AG04450 (cell line): Measurements from ENCODE around the gene SPATS2L. TPM values are rescaled to one million over a fixed set of nuclear protein-coding genes. Genes with fewer than 3 reads are reported as not detected.

Experiments used
- CTCF ChIA-PET: fragments of 300-600, 350-600 bp; formaldehyde crosslinking; extraction: SDS; loops from one replicate; lab custom pipeline; 2022; ENCODE audit warnings: antibody characterized with exemption, inconsistent platforms; lab: Charles Lee
- POLR2A ChIA-PET: fragments of 350-600 bp; formaldehyde crosslinking; extraction: SDS; loops from one replicate; lab custom pipeline; 2021; ENCODE audit warnings: antibody characterized with exemption, inconsistent platforms; lab: Yijun Ruan, JAX
- DNase-seq: peaks from one replicate; pipeline ENCODE4 v3.0.0-alpha.2; 2011; ENCODE audit warnings: low read depth, low spot score
- H3K27ac ChIP-seq: one replicate; pipeline ENCODE4 v1.5.1; 2012; ENCODE audit warnings: low read depth, low read length, control low read depth
- H3K27me3 ChIP-seq: one replicate; pipeline ENCODE4 v1.6.0; 2012; ENCODE audit warnings: low read length; ENCODE audit not compliant: control insufficient read depth, insufficient read depth
- H3K4me3 ChIP-seq: 2 replicates; pipeline ENCODE4 v1.5.1; 2011; ENCODE audit warnings: mild to moderate bottlenecking, low read depth, low read length, control low read depth
- H3K9me3 ChIP-seq: 2 replicates; pipeline ENCODE4 v1.5.1; 2012; ENCODE audit warnings: low read length; ENCODE audit not compliant: control insufficient read depth, insufficient read depth
- polyA plus RNA-seq: library from polyadenylated mRNA; depleted of rRNA; stranded (reverse); fragments of >200 nt; gene quantifications from 2 replicates; pipeline ENCODE4 v1.2.3, GENCODE V29; 2011
- TF ChIP-seq, protein P1 (sequence below): IDR thresholded peaks from 2 replicates; pipeline ENCODE4 v1.5.1; 2011; ENCODE audit warnings: low read depth, low read length, control low read depth, inconsistent platforms

SPATS2L gene
- polyA plus RNA-seq, 1 experiment = 361 TPM

- CTCF ChIA-PET = no interaction called here
- TF ChIP-seq, protein P1, sequence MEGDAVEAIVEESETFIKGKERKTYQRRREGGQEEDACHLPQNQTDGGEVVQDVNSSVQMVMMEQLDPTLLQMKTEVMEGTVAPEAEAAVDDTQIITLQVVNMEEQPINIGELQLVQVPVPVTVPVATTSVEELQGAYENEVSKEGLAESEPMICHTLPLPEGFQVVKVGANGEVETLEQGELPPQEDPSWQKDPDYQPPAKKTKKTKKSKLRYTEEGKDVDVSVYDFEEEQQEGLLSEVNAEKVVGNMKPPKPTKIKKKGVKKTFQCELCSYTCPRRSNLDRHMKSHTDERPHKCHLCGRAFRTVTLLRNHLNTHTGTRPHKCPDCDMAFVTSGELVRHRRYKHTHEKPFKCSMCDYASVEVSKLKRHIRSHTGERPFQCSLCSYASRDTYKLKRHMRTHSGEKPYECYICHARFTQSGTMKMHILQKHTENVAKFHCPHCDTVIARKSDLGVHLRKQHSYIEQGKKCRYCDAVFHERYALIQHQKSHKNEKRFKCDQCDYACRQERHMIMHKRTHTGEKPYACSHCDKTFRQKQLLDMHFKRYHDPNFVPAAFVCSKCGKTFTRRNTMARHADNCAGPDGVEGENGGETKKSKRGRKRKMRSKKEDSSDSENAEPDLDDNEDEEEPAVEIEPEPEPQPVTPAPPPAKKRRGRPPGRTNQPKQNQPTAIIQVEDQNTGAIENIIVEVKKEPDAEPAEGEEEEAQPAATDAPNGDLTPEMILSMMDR = no peak
- H3K9me3 ChIP-seq = peaks cover 4% of the 10 kb centered on the region; the same call in 1 of the 2 replicates
Measured at GRCh38 chr2:200488169-200488568, 181.7 kb downstream of the SPATS2L start.

DNA sequence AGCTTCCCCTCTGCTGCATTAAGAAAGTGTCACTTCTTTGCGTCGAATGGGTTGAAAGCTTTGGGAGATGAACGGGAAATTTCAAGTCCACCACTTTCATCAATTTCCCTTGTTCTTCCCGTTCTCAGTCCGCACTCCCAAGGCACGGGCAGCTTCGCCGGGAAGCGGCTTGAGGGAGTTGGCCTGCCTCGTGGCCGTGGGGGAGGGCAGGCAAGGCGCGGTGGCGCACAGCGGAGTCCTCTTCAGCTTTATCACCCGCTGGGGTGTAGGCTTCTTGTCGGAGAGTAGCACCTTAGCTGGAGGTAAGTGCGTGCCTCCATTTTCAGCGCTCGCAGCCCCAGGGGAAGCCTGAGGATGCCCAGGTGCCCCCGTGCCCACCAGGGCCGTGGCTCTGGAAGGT, 183.5 kb downstream of the SPATS2L start:
- peaks cover 4% of the 10 kb centered on the region; the same call in 1 of the 2 replicates for H3K9me3 ChIP-seq
- no peak overlapping the region for H3K27ac ChIP-seq
- no peak for DNase-seq
- TF ChIP-seq, protein P1 = no peak
- ChIA-PET CTCF (interaction anchor here (0.6 to 1.3 kb wide), 2 partner anchors 9 to 13 kb away, joined by 4 to 5 read pairs; no protein-coding TSS in a partner anchor), POLR2A (no interaction called here)
- no peak overlapping the region for H3K4me3 ChIP-seq
- no peaks in the 10 kb centered on the region for H3K27me3 ChIP-seq

More at GRCh38 chr2:200488169-200488568, 181.7 kb downstream of the SPATS2L start:
- Histone ChIP-seq H3K27me3 (no peaks in the 10 kb centered on the region), H3K27ac (no peak overlapping the region), H3K4me3 (no peak overlapping the region)
- DNase-seq = no peak
- POLR2A ChIA-PET = no interaction called here

DNA sequence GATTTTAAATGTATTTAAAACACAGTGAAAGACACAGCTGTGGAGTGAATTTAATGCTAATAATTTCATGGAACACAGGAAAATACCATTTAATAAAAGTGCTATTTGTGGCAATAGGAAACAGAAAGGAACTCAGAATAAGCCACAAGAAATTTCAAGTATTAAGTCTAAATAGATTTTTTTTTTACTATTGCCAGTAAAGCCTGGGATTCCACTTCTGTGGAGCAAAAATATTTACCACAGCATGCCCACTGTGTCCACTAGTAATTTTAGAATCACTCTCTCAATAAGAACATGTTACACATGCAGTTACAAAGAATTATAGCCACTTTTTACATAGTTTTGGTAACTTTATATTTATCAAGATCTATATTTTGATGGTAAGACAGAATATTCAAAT, 186.2 kb downstream of the SPATS2L start:
- DNase-seq = no peak
- TF ChIP-seq, protein P1 = no peak

DNA sequence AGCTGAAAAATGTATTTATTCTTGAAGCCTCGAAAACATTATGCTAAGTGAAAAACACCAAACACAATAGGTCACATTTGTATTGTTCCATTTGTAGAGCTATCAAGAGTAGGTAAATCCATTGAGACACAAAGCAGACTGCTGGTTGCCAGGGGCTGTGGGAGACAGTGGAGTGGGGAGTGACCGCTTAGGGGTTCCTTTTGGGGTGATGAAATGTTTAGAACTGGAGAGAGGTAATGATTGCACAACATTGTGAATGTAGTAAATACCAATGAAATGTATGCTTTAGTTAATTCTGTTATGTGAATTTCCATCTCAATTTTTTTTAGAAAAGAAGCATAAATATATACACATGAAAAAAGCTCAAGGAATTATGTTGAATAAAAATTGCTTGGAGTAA, 187.6 kb downstream of the SPATS2L start:
- Histone ChIP-seq H3K4me3 (no peak overlapping the region), H3K27ac (no peak overlapping the region), H3K27me3 (no peaks in the 10 kb centered on the region), H3K9me3 (peaks cover 4% of the 10 kb centered on the region; the same call in 1 of the 2 replicates)
- ChIA-PET POLR2A (interaction anchor here (1.4 kb wide), 1 partner anchor 16 kb away, joined by 3 read pairs; the partner anchor contains the start of gene KCTD18), CTCF (interaction anchor here (1.0 to 1.2 kb wide), 3 partner anchors 10 to 210 kb away, joined by 3 to 6 read pairs (median 4); partner anchors contain the start of gene KCTD18)
- TF ChIP-seq, protein P1 = no peak
- DNase-seq = no peak

More for the DNA sequence above, 186.2 kb downstream of the SPATS2L start:
- CTCF ChIA-PET = interaction anchor here (0.9 to 1.4 kb wide), 3 partner anchors 9 to 17 kb away, joined by 3 to 8 read pairs (median 4); partner anchors contain the start of gene KCTD18
- POLR2A ChIA-PET = no interaction called here
- Histone ChIP-seq H3K27ac (no peak overlapping the region), H3K4me3 (no peak overlapping the region), H3K9me3 (peaks cover 4% of the 10 kb centered on the region; the same call in 1 of the 2 replicates), H3K27me3 (no peaks in the 10 kb centered on the region)

GRCh38 chr2:200496696-200497095, 190.2 kb downstream of the SPATS2L start:
- CTCF ChIA-PET = interaction anchor here (1.5 kb wide), 1 partner anchor 13 kb away, joined by 4 read pairs; no protein-coding TSS in a partner anchor
- H3K27me3 ChIP-seq = no peaks in the 10 kb centered on the region
- H3K4me3 ChIP-seq = no peak overlapping the region
- H3K27ac ChIP-seq = no peak overlapping the region
- no peak for DNase-seq
- no peaks in the 10 kb centered on the region for H3K9me3 ChIP-seq
- POLR2A ChIA-PET = no interaction called here
- TF ChIP-seq, protein P1 = no peak
